Mammary epithelial cell (primary cell): ENCODE data around the gene RUBCN.

Experiments used
- EZH2 ChIP-seq: IDR thresholded peaks from 2 replicates; pipeline ENCODE4 v1.6.1; 2012; ENCODE audit warnings: low read length, inconsistent platforms, borderline replicate concordance
- TF ChIP-seq, protein P1 (sequence below), 2 donors: IDR thresholded peaks in 1 of 2; conservative IDR thresholded peaks in 1 of 2; 2 replicates each; pipeline ENCODE4 v1.5.1; 2011 to 2012; ENCODE audit warnings: inconsistent platforms in 2 of 2, low read length in 2 of 2, mild to moderate bottlenecking in 2 of 2, control low read depth in 1 of 2, low read depth in 1 of 2; ENCODE audit not compliant: insufficient read depth in 1 of 2; ENCODE audit errors: extremely low read depth in 1 of 2

DNA sequence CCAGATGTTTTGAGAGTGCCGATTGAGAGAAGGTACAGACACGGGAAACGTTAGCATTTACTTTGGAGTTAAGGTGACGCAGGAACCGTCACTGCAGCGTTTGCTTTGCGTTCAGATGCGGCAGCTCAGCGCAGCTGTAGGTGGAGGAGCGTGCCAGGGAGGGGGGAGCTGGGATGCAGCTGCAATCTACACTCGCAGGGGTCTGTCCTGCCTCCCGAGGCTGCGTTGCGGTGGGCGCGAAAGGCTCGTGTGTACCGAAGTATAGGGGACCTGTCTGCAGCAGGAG is 12.6 kb upstream of the RUBCN start:
- TF ChIP-seq, protein P1, sequence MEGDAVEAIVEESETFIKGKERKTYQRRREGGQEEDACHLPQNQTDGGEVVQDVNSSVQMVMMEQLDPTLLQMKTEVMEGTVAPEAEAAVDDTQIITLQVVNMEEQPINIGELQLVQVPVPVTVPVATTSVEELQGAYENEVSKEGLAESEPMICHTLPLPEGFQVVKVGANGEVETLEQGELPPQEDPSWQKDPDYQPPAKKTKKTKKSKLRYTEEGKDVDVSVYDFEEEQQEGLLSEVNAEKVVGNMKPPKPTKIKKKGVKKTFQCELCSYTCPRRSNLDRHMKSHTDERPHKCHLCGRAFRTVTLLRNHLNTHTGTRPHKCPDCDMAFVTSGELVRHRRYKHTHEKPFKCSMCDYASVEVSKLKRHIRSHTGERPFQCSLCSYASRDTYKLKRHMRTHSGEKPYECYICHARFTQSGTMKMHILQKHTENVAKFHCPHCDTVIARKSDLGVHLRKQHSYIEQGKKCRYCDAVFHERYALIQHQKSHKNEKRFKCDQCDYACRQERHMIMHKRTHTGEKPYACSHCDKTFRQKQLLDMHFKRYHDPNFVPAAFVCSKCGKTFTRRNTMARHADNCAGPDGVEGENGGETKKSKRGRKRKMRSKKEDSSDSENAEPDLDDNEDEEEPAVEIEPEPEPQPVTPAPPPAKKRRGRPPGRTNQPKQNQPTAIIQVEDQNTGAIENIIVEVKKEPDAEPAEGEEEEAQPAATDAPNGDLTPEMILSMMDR (conservative IDR thresholded peaks at IDR 0.05 in 1 of 2, IDR thresholded peaks at IDR 0.05 in 1 of 2; ENCODE audit: extremely low read depth in 1 of 2, insufficient read depth in 1 of 2, low read depth in 1 of 2, low read length in 2 of 2) = no peak
- TF ChIP-seq EZH2 = no peak
